K562 (cell line): Measurements from ENCODE around the gene CEP126. TPM values are rescaled to one million over a fixed set of nuclear protein-coding genes. Genes with fewer than 3 reads are reported as not detected.
A peak's percentile ranks its signal among the peaks of the same experiment; 100 is the strongest.

Experiments
- CHD1 ChIP-seq: fragments of 200-600 bp; sonication (generic); IDR thresholded peaks from one replicate; pipeline ENCODE4 v1.6.1; 2012; ENCODE audit warnings: mild to moderate bottlenecking, moderate library complexity, low read length, inconsistent platforms
- CTBP1 ChIP-seq: fragments of 450-650 bp; IDR thresholded peaks from 2 replicates; pipeline ENCODE4 v1.6.1; 2016; ENCODE audit warnings: borderline replicate concordance
- NFIC ChIP-seq: fragments of 450-650 bp; IDR thresholded peaks from 2 replicates; pipeline ENCODE4 v1.6.1; 2017; ENCODE audit warnings: mild to moderate bottlenecking, inconsistent platforms
- NFXL1 ChIP-seq: fragments of 450-650 bp; formaldehyde crosslinking; IDR thresholded peaks from 2 replicates; pipeline ENCODE4 v1.4.0; 2021; ENCODE audit warnings: mild to moderate bottlenecking
- NFYB ChIP-seq: IDR thresholded peaks from 2 replicates; pipeline ENCODE4 v1.6.1; 2011; ENCODE audit warnings: mild to moderate bottlenecking, moderate library complexity; ENCODE audit not compliant: insufficient read length; ENCODE audit errors: extremely low read depth
- RBM15 ChIP-seq: fragments of 200-400 bp; formaldehyde crosslinking; IDR thresholded peaks from 2 replicates; pipeline ENCODE4 v1.6.1; 2018; ENCODE audit warnings: mild to moderate bottlenecking, low read length, moderate library complexity; ENCODE audit not compliant: insufficient read depth
- RHOXF2B ChIP-seq: fragments of 250-450 bp; sonication (Bioruptor Pico); conservative IDR thresholded peaks from 2 replicates; pipeline ENCODE4 v1.5.1; 2021
- SAFB2 ChIP-seq: fragments of 200-400 bp; formaldehyde crosslinking; IDR thresholded peaks from 2 replicates; pipeline ENCODE4 v1.6.1; 2018; ENCODE audit warnings: borderline replicate concordance, low read length, low read depth, moderate library complexity; ENCODE audit not compliant: severe bottlenecking
- SIN3A ChIP-seq, 2 experiments: fragments of 150-350 bp in 1 of 2; IDR thresholded peaks; 2 replicates each; pipeline ENCODE4 v1.6.1; 2011 to 2016; ENCODE audit warnings: borderline replicate concordance in 2 of 2, low read depth in 2 of 2, low read length in 2 of 2, mild to moderate bottlenecking in 2 of 2, moderate library complexity in 2 of 2; ENCODE audit not compliant: control insufficient read depth in 1 of 2
- ZC3H8 ChIP-seq: fragments of 450-650 bp; IDR thresholded peaks from 2 replicates; pipeline ENCODE4 v1.6.1; 2017
- ZNF274 ChIP-seq: IDR thresholded peaks from 2 replicates; pipeline ENCODE4 v1.6.1; 2011; ENCODE audit warnings: low read depth, mild to moderate bottlenecking, low read length, moderate library complexity, borderline replicate concordance
- ZNF584 ChIP-seq: fragments of 200-800 bp; sonication (Bioruptor generic); IDR thresholded peaks from 2 replicates; pipeline ENCODE4 v1.6.1; 2016; ENCODE audit warnings: low read depth, mild to moderate bottlenecking, missing genetic modification characterization, missing compliant biosample characterization
- polyA plus RNA-seq, 8 experiments: library from polyadenylated mRNA; depleted of rRNA in 4 of 8; stranded (reverse) in 5 of 8; unstranded in 3 of 8; fragments of >200 nt; fragmentation: Nextera tagmentation in 2 of 8; fragmentation: Illumina TruSeq in 1 of 8; extraction: Ambion mirVana in 2 of 8; extraction: Trizol in 1 of 8; gene quantifications; 2 replicates each; pipeline versions ENCODE4 v1.2.1 to v1.2.3, GENCODE V29; 2011 to 2014; ENCODE audit warnings: inconsistent platforms in 1 of 8, missing spikeins in 1 of 8
- total RNA-seq, 7 experiments: library from RNA; depleted of rRNA in 6 of 7; stranded (reverse); fragments of >200 nt in 6 of 7; fragmentation: Illumina TruSeq in 2 of 7; extraction: Trizol in 2 of 7; gene quantifications; 2 replicates each; pipeline versions ENCODE4 v1.2.1 to v1.2.3, GENCODE V29; 2011 to 2021; ENCODE audit warnings: low replicate concordance in 1 of 7
- TF ChIP-seq, protein P1 (sequence below), 2 experiments: fragments of 450-650 bp; conservative IDR thresholded peaks; 2 replicates each; pipeline ENCODE4 v1.6.1; 2017; ENCODE audit warnings: mild to moderate bottlenecking in 2 of 2, moderate library complexity in 2 of 2
- TF ChIP-seq, protein P2 (sequence below), 2 experiments: fragments of 450-650 bp in 1 of 2; sonication (generic) in 1 of 2; formaldehyde crosslinking in 1 of 2; IDR thresholded peaks; 2 replicates each; pipeline versions ENCODE4 v1.7.1 to v1.9.0; 2016 to 2022; ENCODE audit warnings: inconsistent platforms in 1 of 2, mild to moderate bottlenecking in 1 of 2, missing genetic modification reagents in 1 of 2

CEP126 gene
- total and polyA plus RNA-seq, 9 of the 15 experiments (the other 6 are each of a cell fraction or from before 2014, with no cell fraction given), result 0.01 to 0.11 (median 0.07) TPM; not detected in 3

DNA sequence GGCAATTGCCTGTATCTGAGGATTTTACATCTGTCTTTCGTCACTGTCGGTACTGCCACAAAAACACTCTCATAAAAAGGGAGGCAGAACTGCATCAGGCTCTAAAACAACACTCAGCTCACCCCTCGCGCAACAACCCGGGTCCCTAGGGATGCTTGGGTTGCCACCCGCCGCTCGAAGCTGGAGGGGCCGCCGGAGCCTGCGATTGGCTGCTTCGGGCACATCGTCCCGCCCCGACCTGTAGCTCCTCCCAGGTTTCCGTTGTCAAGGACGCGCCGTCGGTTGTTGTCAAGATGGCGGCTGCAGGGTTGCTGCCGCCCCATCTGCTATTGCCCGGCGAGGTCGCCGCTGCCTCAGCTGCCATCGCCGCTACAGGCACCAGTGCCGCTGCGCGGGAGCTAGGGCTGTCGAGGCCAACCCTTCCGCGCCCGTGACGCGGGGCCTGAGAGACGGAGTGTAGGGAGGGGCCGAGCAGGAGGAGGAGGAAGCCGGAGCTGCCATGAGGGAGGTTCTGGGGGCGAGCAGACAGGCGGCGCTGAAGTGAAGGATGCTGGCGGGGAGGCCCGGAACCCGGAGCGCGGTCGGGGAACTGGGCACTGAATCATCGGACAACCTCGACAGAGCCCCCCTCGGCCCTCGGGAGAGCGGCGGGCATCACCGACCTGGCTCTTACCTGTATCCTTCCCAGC, at the start of gene CEP126 (continued):
- TF ChIP-seq ZNF584, result no peak
- no peak for TF ChIP-seq RHOXF2B (CRISPR knock-in tag)
- TF ChIP-seq CTBP1, result peak; percentile 72; the same call in 1 of the 2 replicates
- TF ChIP-seq, protein P1, sequence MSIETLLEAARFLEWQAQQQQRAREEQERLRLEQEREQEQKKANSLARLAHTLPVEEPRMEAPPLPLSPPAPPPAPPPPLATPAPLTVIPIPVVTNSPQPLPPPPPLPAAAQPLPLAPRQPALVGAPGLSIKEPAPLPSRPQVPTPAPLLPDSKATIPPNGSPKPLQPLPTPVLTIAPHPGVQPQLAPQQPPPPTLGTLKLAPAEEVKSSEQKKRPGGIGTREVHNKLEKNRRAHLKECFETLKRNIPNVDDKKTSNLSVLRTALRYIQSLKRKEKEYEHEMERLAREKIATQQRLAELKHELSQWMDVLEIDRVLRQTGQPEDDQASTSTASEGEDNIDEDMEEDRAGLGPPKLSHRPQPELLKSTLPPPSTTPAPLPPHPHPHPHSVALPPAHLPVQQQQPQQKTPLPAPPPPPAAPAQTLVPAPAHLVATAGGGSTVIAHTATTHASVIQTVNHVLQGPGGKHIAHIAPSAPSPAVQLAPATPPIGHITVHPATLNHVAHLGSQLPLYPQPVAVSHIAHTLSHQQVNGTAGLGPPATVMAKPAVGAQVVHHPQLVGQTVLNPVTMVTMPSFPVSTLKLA (conservative IDR thresholded peaks at IDR 0.05), result peak; percentile 12 to 87; a peak in 3 of 4 replicates
- no peak for TF ChIP-seq ZNF274
- peak; percentile 76 for TF ChIP-seq NFYB
- peak in 1 of 2 experiments; percentile 77; a peak in 1 of 4 replicates for TF ChIP-seq SIN3A (IDR thresholded peaks at IDR 0.05; ENCODE audit: borderline replicate concordance in 2 of 2, control insufficient read depth in 1 of 2, low read depth in 2 of 2, low read length in 2 of 2)
- TF ChIP-seq ZC3H8, result no peak
- TF ChIP-seq SAFB2, result no peak
- TF ChIP-seq RBM15, result no peak
- TF ChIP-seq CHD1, result no peak
- TF ChIP-seq, protein P2, sequence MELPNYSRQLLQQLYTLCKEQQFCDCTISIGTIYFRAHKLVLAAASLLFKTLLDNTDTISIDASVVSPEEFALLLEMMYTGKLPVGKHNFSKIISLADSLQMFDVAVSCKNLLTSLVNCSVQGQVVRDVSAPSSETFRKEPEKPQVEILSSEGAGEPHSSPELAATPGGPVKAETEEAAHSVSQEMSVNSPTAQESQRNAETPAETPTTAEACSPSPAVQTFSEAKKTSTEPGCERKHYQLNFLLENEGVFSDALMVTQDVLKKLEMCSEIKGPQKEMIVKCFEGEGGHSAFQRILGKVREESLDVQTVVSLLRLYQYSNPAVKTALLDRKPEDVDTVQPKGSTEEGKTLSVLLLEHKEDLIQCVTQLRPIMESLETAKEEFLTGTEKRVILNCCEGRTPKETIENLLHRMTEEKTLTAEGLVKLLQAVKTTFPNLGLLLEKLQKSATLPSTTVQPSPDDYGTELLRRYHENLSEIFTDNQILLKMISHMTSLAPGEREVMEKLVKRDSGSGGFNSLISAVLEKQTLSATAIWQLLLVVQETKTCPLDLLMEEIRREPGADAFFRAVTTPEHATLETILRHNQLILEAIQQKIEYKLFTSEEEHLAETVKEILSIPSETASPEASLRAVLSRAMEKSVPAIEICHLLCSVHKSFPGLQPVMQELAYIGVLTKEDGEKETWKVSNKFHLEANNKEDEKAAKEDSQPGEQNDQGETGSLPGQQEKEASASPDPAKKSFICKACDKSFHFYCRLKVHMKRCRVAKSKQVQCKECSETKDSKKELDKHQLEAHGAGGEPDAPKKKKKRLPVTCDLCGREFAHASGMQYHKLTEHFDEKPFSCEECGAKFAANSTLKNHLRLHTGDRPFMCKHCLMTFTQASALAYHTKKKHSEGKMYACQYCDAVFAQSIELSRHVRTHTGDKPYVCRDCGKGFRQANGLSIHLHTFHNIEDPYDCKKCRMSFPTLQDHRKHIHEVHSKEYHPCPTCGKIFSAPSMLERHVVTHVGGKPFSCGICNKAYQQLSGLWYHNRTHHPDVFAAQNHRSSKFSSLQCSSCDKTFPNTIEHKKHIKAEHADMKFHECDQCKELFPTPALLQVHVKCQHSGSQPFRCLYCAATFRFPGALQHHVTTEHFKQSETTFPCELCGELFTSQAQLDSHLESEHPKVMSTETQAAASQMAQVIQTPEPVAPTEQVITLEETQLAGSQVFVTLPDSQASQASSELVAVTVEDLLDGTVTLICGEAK (IDR thresholded peaks at IDR 0.05), result peak; percentile 37; the same call in 1 of the 2 replicates
- TF ChIP-seq, protein P2 (CRISPR knock-in tag; IDR thresholded peaks at IDR 0.05), result no peak
- no peak for TF ChIP-seq NFXL1 (CRISPR knock-in tag)
- peak; percentile 23 for TF ChIP-seq NFIC
